Measurements from ENCODE around the gene ARHGAP6. TPM values are rescaled to one million over a fixed set of nuclear protein-coding genes. Genes with fewer than 3 reads are reported as not detected.

Gene ARHGAP6
- total RNA-seq, 3 donors from 2014 or later = 10.1 to 32.6 (median 14.7) TPM

DNA sequence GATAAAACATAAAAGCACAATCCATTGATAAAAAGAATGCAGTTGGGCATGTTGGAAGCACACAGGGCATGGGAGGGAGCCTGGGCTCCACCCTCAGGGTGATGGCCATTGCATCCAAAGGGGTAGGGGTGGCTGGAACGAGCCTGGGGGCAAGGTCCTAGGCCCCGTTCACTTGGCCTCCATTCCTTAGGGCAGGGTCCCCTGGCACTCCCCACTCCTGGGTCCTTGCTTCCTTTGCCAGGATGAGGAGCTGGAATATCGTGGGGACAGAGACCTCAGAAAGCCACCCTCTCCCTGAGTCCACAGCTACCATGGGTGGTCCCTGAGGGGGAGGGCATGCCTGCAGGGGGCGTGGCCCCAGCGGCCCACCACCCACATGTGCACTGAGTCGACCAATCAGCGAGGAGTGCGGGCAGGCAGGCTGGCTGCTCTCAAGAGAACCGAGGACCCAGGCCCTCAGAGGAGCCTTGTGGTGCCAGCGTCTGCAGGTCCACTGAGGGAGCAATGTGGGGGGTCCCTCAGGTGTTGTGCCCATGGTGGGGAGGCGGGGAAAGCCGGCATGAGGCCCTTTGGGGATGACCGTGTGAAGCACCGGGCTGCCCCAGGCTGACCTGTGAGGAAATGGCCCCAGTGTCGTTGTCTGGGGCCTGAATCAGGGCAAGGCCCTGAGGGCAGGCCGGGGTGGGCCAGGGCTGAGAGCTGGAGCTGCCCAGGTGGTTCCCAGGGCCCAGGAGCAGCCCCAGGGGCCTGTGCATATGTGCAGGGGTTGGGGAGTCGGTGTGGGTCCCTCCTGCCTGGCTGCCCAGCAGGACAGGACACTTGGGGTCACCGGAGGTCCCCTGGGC is 451.2 kb downstream of the ARHGAP6 start:
- TF ChIP-seq POLR2AphosphoS5 (IDR thresholded peaks at IDR 0.05) (no peak), POLR2A (IDR thresholded peaks at IDR 0.05) (no peak)
- TF ChIP-seq, protein P1, sequence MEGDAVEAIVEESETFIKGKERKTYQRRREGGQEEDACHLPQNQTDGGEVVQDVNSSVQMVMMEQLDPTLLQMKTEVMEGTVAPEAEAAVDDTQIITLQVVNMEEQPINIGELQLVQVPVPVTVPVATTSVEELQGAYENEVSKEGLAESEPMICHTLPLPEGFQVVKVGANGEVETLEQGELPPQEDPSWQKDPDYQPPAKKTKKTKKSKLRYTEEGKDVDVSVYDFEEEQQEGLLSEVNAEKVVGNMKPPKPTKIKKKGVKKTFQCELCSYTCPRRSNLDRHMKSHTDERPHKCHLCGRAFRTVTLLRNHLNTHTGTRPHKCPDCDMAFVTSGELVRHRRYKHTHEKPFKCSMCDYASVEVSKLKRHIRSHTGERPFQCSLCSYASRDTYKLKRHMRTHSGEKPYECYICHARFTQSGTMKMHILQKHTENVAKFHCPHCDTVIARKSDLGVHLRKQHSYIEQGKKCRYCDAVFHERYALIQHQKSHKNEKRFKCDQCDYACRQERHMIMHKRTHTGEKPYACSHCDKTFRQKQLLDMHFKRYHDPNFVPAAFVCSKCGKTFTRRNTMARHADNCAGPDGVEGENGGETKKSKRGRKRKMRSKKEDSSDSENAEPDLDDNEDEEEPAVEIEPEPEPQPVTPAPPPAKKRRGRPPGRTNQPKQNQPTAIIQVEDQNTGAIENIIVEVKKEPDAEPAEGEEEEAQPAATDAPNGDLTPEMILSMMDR (IDR thresholded peaks at IDR 0.05) = no peak
- no peak for DNase-seq (ENCODE audit: low spot score in 2 of 2)
- peaks cover 0 to 7% of the 10 kb centered on the region in 2 donors for H3K27me3 ChIP-seq
- no peaks in the 10 kb centered on the region for H3K36me3 ChIP-seq
- H3K9me3 ChIP-seq = peaks cover 22 to 23% of the 10 kb centered on the region in 2 donors
- H3K27ac ChIP-seq = no peak overlapping the region
- no peaks in the 10 kb centered on the region for H3K4me1 ChIP-seq
- intact Hi-C loops (cut with DNase I; ENCODE audit: low total_unique reads) = no loop called here
- H3K4me3 ChIP-seq = no peak overlapping the region

DNA sequence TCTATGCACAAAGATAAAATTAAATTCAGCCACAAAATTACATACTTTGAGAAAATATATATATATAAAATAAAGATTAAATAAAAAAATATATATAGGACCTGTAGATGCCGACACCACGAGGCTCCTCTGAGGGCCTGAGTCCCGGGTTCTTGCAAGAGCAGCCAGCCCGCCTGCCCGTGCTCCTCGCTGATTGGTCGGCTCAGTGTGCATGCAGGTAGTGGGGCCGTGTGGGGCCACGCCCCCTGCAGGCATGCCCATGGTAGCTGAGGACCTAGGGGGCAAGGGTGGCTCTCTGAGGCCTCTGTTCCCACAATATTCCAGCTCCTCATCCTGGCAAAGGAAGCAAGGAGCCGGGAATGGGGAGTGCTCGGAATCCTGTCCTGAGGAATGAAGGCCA is 453.0 kb downstream of the ARHGAP6 start:
- H3K9me3 ChIP-seq = peaks cover 15 to 18% of the 10 kb centered on the region in 2 donors
- H3K27me3 ChIP-seq = peaks cover 0 to 7% of the 10 kb centered on the region in 2 donors
- TF ChIP-seq POLR2AphosphoS5 (IDR thresholded peaks at IDR 0.05) (no peak), POLR2A (IDR thresholded peaks at IDR 0.05) (no peak)
- TF ChIP-seq, protein P1 (IDR thresholded peaks at IDR 0.05) = no peak
- intact Hi-C loops (cut with DNase I; ENCODE audit: low total_unique reads) = no loop called here
- no peaks in the 10 kb centered on the region for H3K4me1 ChIP-seq
- DNase-seq (ENCODE audit: low spot score in 2 of 2) = no peak
- no peaks in the 10 kb centered on the region for H3K36me3 ChIP-seq
- H3K4me3 ChIP-seq = no peak overlapping the region
- no peak overlapping the region for H3K27ac ChIP-seq

DNA sequence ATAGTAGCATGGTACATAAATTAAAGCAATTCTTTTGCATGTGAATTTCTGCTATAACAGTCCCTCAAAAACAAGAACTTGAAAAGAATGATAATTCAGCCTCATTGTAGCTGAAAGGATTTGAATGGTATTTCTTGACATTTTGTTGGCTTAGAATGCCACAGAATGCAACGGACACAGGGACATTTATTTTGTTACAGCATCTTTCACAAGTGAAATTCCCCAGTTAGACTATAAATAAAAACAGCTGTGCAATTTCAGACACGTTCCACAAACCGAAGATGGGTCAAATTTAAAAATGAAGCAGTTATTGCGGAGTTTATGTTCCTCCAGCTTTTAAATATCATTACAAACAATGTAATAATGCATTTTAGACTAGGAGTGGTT is 455.3 kb downstream of the ARHGAP6 start:
- no peak for DNase-seq (ENCODE audit: low spot score in 2 of 2)
- Histone ChIP-seq H3K27me3 (peaks cover 0 to 7% of the 10 kb centered on the region in 2 donors), H3K4me1 (no peaks in the 10 kb centered on the region), H3K9me3 (no peaks in the 10 kb centered on the region), H3K4me3 (no peak overlapping the region), H3K27ac (no peak overlapping the region), H3K36me3 (no peaks in the 10 kb centered on the region)
- TF ChIP-seq, protein P1 (IDR thresholded peaks at IDR 0.05) = no peak
- TF ChIP-seq POLR2A (IDR thresholded peaks at IDR 0.05) (no peak), POLR2AphosphoS5 (IDR thresholded peaks at IDR 0.05) (no peak)
- intact Hi-C loops (cut with DNase I; ENCODE audit: low total_unique reads) = no loop called here

DNA sequence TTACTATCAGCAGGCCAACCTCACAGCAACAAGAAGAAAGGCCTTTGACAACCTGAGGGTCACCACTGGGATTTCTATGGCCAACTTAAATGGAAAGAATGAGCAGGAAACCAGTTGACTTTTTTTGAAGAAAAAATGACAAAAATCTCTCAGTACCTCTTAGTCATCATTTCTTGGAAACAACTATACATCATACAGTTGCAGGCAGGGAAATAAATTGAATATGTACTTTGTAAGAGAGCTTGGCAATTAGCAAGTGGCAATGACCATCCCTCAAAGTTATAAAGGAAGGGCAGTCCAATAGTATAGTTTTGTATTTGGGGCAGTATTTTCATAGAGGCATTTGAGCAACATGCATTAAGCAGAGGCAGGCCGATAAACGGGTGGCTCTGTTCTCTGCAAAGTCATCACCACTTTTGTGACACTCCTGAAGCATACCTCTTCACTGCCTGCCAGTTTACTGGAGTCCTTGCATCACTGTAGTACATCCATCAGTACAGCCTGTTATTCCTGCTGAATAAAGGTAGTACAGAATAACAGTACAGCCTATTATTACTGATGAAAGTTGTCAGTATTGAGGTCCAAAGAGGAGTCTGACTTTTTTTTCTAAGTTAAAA is 455.8 kb downstream of the ARHGAP6 start:
- TF ChIP-seq POLR2AphosphoS5 (IDR thresholded peaks at IDR 0.05) = no peak
- TF ChIP-seq, protein P1 (IDR thresholded peaks at IDR 0.05) = no peak
- TF ChIP-seq POLR2A (IDR thresholded peaks at IDR 0.05) = no peak
- Histone ChIP-seq H3K4me3 (no peak overlapping the region), H3K36me3 (no peaks in the 10 kb centered on the region), H3K4me1 (no peaks in the 10 kb centered on the region), H3K27ac (no peak overlapping the region), H3K27me3 (peaks cover 0 to 4% of the 10 kb centered on the region in 2 donors), H3K9me3 (no peaks in the 10 kb centered on the region)
- intact Hi-C loops (cut with DNase I; ENCODE audit: low total_unique reads) = no loop called here
- DNase-seq (ENCODE audit: low spot score in 2 of 2) = no peak

DNA sequence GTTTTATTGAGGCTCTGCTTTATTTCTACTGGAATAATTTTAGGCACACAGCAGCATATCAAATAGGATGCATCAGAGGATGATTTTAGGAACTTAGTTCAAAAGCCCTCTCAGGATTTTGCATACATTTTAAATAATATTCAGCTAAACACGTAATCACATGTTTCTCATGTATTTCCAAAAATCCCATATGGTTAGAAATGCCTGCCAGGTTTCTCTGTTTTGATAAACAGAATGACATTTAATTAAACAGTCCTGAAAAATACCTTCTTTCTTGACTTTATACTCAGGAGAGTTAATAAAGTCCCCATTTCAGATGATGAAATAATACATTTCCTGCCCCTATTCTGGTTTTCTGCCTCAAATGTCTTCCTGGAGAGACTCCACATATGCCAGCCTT is 459.0 kb downstream of the ARHGAP6 start:
- Histone ChIP-seq H3K4me1 (no peaks in the 10 kb centered on the region), H3K9me3 (no peaks in the 10 kb centered on the region), H3K4me3 (no peak overlapping the region), H3K36me3 (no peaks in the 10 kb centered on the region), H3K27ac (no peak overlapping the region), H3K27me3 (no peaks in the 10 kb centered on the region)
- TF ChIP-seq POLR2A (IDR thresholded peaks at IDR 0.05) (no peak), POLR2AphosphoS5 (IDR thresholded peaks at IDR 0.05) (no peak)
- TF ChIP-seq, protein P1 (IDR thresholded peaks at IDR 0.05) = no peak
- intact Hi-C loops (cut with DNase I; ENCODE audit: low total_unique reads) = loop anchor here (2.0 kb wide), 1 partner anchor 40 kb away; no protein-coding TSS in a partner anchor
- no peak for DNase-seq (ENCODE audit: low spot score in 2 of 2)
